Memory B cell (primary cell): ENCODE results near the gene NRXN2.
"Not testable (repeated sequence)": the region's sequence is repeated elsewhere in the genome, so short reads cannot be mapped to it uniquely, and the experiment has no call there.

Experiments used
- ATAC-seq: fragments of 150-1000 bp; cut with Tn5 transposase; 2 replicates; pipeline ENCODE4 v1.10.0; 2021; ENCODE audit warnings: low read depth, mild to moderate bottlenecking, moderate library complexity
- DNase-seq, 2 donors: peaks; one replicate each; pipeline ENCODE4 v3.0.0; 2022; ENCODE audit warnings: low spot score in 2 of 2
- H3K27ac Mint-ChIP-seq: one replicate; pipeline ENCODE4 v1.8.0; 2022; ENCODE audit warnings: mild to moderate bottlenecking, moderate library complexity, mixed read lengths
- H3K27me3 Mint-ChIP-seq: one replicate; pipeline ENCODE4 v1.8.0; 2022; ENCODE audit warnings: mixed read lengths
- H3K36me3 Mint-ChIP-seq: one replicate; pipeline ENCODE4 v1.8.0; 2022; ENCODE audit warnings: mild to moderate bottlenecking, mixed read lengths
- H3K4me1 Mint-ChIP-seq: one replicate; pipeline ENCODE4 v1.8.0; 2022; ENCODE audit warnings: mixed read lengths
- H3K4me3 Mint-ChIP-seq: one replicate; pipeline ENCODE4 v1.8.0; 2022; ENCODE audit warnings: mild to moderate bottlenecking, moderate library complexity, mixed read lengths
- H3K9me3 Mint-ChIP-seq: one replicate; pipeline ENCODE4 v1.8.0; 2022; ENCODE audit warnings: mixed read lengths

Gene NRXN2

DNA sequence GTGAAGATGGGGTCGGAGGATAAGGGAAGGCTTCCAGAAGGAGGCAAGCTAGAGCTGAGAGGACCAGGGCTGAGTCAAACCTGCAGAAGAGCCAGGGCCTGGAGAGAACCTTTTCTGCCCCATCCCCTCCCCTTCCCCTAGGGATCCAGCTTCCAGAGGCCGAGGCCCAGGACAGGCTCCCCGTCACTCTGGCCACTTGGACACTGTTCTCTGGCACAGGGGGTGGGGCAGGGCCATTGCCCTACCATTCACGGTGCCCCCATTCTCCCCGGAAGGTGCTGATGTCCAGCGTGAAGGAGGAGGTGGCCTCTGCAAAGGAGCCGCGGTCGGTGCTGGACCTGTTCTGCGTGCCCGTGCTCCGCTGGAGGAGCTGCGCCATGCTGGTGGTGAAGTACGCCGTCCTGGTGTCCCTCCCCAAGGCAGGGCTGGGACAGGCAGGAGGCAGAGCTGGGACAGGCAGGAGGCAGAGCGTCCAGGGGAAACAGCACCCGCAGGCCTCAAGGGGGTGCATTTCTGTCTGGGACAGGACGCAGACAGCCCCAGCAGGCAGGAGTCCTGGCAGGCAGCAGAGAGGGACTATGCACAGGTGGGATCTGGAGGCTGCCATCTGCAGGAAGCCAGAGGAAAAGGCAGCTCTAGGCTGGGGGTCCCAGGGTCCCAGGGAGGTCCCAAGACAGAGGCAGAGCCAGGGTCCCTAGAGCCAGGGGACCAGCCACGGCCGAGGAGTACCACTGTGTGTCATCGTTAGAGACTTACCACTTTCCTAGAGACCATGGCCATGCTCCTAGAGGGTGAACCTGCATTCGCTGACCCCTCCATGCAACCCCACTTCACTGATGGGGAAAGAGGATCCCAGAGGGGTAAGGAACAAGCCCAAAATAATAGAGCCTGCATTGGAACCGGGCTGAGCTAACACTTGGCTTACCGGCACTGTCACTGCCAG is 157.8 kb downstream of the NRXN2 start:
- Mint-ChIP-seq H3K27ac (no peak overlapping the region), H3K36me3 (no peaks in the 10 kb centered on the region), H3K27me3 (peaks cover 15% of the 10 kb centered on the region), H3K4me1 (peaks cover 5% of the 10 kb centered on the region), H3K9me3 (no peaks in the 10 kb centered on the region), H3K4me3 (no peak overlapping the region)
- ATAC-seq (no peak), DNase-seq (no peak)

DNA sequence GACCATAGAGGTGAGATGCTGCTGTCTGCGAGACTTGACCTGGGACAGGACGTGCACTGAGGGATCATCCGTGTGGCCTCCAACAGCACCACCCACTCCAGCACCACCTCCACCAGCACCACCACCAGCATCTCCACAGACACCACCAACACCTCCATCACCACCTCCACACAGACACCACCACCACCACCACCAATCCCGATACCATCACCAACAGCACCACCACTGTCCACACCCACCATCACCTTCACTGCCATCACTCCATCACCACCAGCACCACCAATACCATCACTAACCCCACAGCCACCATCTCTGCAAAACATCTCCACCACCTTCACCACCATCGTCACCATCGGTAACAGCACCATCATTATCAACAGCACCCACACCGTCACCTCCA is 158.6 kb downstream of the NRXN2 start:
- Mint-ChIP-seq H3K9me3 (no peaks in the 10 kb centered on the region), H3K27ac (no peak overlapping the region), H3K4me1 (peaks cover 5% of the 10 kb centered on the region), H3K36me3 (no peaks in the 10 kb centered on the region), H3K27me3 (peaks cover 17% of the 10 kb centered on the region), H3K4me3 (no peak overlapping the region)
- no peak for DNase-seq
- no peak for ATAC-seq

GRCh38 chr11:64563966-64564365 is 159.0 kb downstream of the NRXN2 start:
- H3K9me3 Mint-ChIP-seq: no peaks in the 10 kb centered on the region
- peaks cover 20% of the 10 kb centered on the region for H3K27me3 Mint-ChIP-seq
- no peak overlapping the region for H3K4me3 Mint-ChIP-seq
- DNase-seq (no peak), ATAC-seq (no peak)
- no peaks in the 10 kb centered on the region for H3K36me3 Mint-ChIP-seq
- peaks cover 5% of the 10 kb centered on the region for H3K4me1 Mint-ChIP-seq
- H3K27ac Mint-ChIP-seq: no peak overlapping the region

DNA sequence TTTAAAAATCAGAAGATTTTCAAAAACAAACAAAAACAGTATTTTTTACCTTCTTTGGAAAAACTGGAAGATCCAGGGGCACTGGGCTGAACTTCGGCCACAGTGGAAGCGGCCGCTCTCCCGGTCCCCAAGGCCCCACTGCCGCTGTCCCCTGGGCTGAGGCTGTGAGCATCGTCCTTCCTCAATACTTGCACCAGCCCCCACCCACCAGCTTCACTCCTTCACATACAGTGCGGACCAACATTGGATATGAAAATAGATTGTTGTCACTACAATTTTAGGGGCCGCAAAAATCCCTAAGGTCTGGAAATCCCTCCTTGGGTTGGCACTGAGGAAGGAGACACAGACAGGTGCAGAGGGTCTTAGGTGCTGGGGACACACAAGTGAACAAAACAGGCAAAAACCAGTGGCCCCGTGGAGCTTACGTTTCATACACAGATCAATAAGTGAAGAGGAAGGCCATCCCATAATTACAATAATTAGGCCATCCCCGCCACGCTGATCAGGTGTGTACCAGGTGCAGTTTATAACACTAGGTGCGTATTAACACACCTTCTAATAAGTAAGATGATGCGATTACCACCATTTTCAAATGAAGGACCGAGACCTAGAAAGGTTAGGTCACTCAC is 160.2 kb downstream of the NRXN2 start:
- DNase-seq (no peak), ATAC-seq (no peak)
- Mint-ChIP-seq H3K27me3 (peaks cover 25% of the 10 kb centered on the region), H3K4me1 (peaks cover 5% of the 10 kb centered on the region), H3K27ac (no peak overlapping the region), H3K9me3 (no peaks in the 10 kb centered on the region), H3K36me3 (no peaks in the 10 kb centered on the region), H3K4me3 (no peak overlapping the region)

DNA sequence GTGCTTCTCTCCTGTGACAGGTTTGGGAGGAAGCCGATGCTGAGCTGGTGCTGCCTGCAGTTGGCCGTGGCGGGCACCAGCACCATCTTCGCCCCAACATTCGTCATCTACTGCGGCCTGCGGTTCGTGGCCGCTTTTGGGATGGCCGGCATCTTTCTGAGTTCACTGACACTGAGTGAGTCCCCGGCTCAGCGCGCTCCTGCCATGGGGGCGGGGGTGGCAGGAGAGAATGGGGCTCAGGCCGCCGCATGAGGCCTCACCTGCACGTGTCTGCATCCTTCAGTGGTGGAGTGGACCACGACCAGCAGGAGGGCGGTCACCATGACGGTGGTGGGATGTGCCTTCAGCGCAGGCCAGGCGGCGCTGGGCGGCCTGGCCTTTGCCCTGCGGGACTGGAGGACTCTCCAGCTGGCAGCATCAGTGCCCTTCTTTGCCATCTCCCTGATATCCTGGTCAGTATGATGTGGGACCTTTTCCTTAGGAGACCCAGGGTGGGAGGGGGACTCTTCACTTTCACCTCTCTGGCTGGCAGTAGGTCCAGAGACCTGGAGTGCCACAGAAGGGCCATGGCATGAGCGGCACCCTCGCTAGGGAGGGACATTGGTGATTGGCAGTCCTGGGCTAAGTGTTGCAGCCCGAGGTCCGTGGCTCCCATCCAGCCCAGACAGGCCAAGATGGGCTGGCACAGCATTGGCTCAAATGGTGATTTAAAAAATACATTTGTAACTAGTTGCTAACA is 160.8 kb downstream of the NRXN2 start:
- no peaks in the 10 kb centered on the region for H3K36me3 Mint-ChIP-seq
- peaks cover 5% of the 10 kb centered on the region for H3K4me1 Mint-ChIP-seq
- DNase-seq (no peak), ATAC-seq (no peak)
- H3K9me3 Mint-ChIP-seq: no peaks in the 10 kb centered on the region
- H3K27ac Mint-ChIP-seq: no peak overlapping the region
- H3K4me3 Mint-ChIP-seq: no peak overlapping the region
- peaks cover 27% of the 10 kb centered on the region for H3K27me3 Mint-ChIP-seq

DNA sequence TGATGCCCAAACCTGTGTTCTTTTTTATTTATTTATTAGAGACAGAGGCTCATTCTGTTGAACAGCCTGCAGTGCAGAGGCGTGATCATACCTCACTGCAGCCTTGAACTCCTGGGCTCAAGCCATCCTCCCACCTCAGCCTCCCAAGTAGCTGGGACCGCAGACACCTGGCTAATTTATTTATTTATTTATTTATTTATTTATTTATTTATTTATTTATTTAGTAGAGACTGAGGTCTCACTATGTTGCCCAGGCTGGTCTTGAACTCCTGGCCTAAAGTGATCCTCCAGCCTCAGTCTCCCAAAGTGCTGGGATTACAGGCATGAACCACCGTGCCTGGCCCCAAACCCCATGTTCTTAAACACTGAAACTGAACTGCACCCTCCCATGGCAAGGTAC is 161.6 kb downstream of the NRXN2 start:
- H3K27ac Mint-ChIP-seq, ATAC-seq, H3K36me3 Mint-ChIP-seq, H3K4me3 Mint-ChIP-seq, H3K9me3 Mint-ChIP-seq, H3K4me1 Mint-ChIP-seq, DNase-seq: not testable (repeated sequence)
- H3K27me3 Mint-ChIP-seq: peaks cover 25% of the 10 kb centered on the region

DNA sequence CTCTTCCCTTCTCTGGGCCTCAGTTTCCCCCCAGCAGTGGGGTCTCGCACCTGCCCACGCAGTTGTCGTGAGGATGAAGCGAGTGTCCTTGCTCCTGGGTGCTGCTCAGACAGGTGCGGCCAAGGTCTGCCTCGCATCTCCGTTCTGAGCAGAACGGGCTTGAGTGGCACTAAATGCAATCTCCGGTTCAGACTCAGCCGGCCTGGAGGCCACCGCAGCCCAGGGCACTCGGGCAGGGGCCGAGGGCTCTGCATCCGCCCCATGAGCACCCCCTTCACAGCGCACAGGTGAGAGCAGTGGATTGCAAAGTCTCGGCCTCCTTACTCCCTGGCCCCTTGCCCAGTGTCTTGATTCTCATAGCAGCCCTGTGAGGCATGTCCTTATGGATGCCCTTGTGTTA is 162.1 kb downstream of the NRXN2 start:
- Mint-ChIP-seq H3K9me3 (no peaks in the 10 kb centered on the region), H3K4me1 (peaks cover 3% of the 10 kb centered on the region), H3K4me3 (no peak overlapping the region), H3K27ac (no peak overlapping the region), H3K27me3 (peaks cover 25% of the 10 kb centered on the region), H3K36me3 (no peaks in the 10 kb centered on the region)
- DNase-seq (no peak), ATAC-seq (no peak)

- Mint-ChIP-seq H3K36me3 (no peaks in the 10 kb centered on the region), H3K4me3 (no peak overlapping the region), H3K27me3 (peaks cover 25% of the 10 kb centered on the region), H3K4me1 (peaks cover 3% of the 10 kb centered on the region), H3K27ac (no peak overlapping the region), H3K9me3 (no peaks in the 10 kb centered on the region)
- ATAC-seq (no peak), DNase-seq (no peak)
Observed at GRCh38 chr11:64560139-64560771, 162.7 kb downstream of the NRXN2 start.

DNA sequence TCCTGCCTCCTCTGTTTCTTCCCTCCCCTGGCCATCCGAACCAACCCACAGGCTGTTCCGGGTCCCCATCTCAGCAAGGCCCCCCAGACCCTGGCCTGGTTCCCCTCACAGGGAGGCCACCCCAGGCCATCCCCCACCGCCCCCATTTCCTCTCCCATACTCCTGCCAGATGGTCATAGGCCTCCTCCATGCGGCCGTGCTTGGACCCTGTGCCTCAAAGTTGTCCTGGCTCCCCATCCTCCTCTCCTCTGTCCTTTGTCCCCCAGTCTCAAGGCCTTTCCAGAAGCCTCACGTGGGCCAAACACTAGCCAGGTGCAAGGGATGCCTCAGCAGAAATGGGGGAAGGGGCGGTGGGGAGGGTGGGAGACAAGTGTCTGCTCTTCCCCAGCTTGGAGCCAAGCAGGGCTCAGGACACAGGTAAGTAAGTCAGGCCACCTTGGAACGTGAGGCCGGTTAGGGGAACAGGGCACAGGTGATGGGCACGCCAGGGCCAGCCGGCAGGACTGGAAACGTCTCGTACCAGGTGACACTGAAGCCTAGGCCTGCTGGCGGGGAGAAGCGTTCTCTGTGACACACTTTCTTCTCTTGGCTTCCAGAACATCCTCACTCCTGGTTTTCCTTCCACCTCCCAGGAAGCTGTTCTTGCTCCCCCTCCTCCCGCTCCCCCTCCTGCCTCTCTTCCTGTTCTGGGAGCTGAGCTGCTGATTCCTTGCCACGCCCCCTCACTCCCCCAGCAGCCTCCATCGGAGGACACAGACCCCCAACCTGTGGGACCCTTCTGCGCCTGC is 163.5 kb downstream of the NRXN2 start:
- Mint-ChIP-seq H3K36me3 (no peaks in the 10 kb centered on the region), H3K27me3 (peaks cover 23% of the 10 kb centered on the region)

GRCh38 chr11:64558869-64559268 is 164.1 kb downstream of the NRXN2 start:
- Mint-ChIP-seq H3K27me3 (peaks cover 20% of the 10 kb centered on the region), H3K27ac (no peak overlapping the region), H3K4me1 (peaks cover 2% of the 10 kb centered on the region), H3K36me3 (no peaks in the 10 kb centered on the region), H3K9me3 (no peaks in the 10 kb centered on the region), H3K4me3 (no peak overlapping the region)
- DNase-seq (no peak), ATAC-seq (no peak)

More for the DNA sequence above, 163.5 kb downstream of the NRXN2 start:
- DNase-seq (no peak), ATAC-seq (no peak)
- Mint-ChIP-seq H3K27ac (no peak overlapping the region), H3K4me1 (peaks cover 3% of the 10 kb centered on the region), H3K4me3 (no peak overlapping the region), H3K9me3 (no peaks in the 10 kb centered on the region)

DNA sequence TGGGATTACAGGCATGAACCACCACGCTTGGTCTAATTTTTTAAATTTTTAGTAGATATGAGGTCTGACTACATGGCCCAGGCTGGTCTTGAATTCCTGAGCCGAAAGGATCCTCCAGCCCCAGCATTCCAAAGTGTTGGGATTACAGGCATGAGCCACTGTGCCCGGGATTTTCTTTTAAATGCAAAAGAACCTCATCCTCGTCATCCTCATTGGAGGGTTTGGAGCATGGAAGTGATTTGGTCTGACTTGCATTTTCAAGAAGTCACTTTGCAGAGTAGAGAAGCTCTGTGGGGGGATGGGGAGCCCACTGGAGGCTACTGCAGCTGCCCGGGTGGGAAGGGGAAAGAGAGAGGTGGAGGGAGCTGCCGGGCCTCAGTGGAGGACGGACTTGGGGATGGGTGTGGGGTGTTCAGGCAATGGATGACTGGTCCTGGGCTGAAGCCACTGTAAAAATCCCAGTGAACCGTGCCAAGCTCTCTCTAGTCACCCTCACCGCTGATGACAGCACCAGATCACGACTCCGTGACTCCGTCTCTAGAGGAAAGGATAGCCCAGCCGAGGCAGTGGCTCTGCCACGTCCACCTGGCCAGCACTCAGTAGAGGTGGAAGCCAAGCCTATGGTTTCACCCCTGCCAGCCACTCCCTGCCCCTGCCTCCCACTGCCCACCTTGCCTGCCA is 164.8 kb downstream of the NRXN2 start:
- H3K36me3 Mint-ChIP-seq: no peaks in the 10 kb centered on the region
- ATAC-seq (no peak), DNase-seq (no peak)
- peaks cover 2% of the 10 kb centered on the region for H3K4me1 Mint-ChIP-seq
- H3K27ac Mint-ChIP-seq: no peak overlapping the region
- H3K4me3 Mint-ChIP-seq: no peak overlapping the region
- H3K27me3 Mint-ChIP-seq: peaks cover 20% of the 10 kb centered on the region
- H3K9me3 Mint-ChIP-seq: no peaks in the 10 kb centered on the region

- Mint-ChIP-seq H3K27me3 (peaks cover 20% of the 10 kb centered on the region), H3K4me1 (peaks cover 5% of the 10 kb centered on the region), H3K36me3 (no peaks in the 10 kb centered on the region), H3K9me3 (peaks cover 2% of the 10 kb centered on the region), H3K27ac (no peak overlapping the region), H3K4me3 (no peak overlapping the region)
- DNase-seq: no peak
- ATAC-seq: no peak
Observed at GRCh38 chr11:64556721-64557250, 166.2 kb downstream of the NRXN2 start.
